Measurements from ENCODE around the gene RBP3. TPM values are rescaled to one million over a fixed set of nuclear protein-coding genes. Genes with fewer than 3 reads are reported as not detected.

RBP3 gene
- polyA plus RNA-seq, 1 donor (not counting 4 experiments of a cell fraction or from before 2014, with no cell fraction given), result not detected

- dilution Hi-C loops (cut with MboI; ENCODE audit: extremely low pct_ligation_motif_present, low sequenced_read_pairs), result no loop called here
- Histone ChIP-seq H4K20me1 (ENCODE audit: control insufficient read depth, extremely low read depth, insufficient read depth, low read length) (no peaks in the 10 kb centered on the region), H3K4me3 (ENCODE audit: control insufficient read depth in 2 of 3, extremely low read depth in 1 of 3, insufficient read depth in 2 of 3, low read depth in 1 of 3, low read length in 3 of 3) (no peak overlapping the region), H3K79me2 (ENCODE audit: control insufficient read depth, insufficient read depth, low read length) (no peaks in the 10 kb centered on the region), H3K27ac (ENCODE audit: control insufficient read depth, insufficient read depth, low read length) (peak overlapping the region; percentile 50), H3K9ac (ENCODE audit: control insufficient read depth, extremely low read depth, insufficient read depth, low read length) (no peak overlapping the region), H3K9me1 (ENCODE audit: control insufficient read depth, extremely low read depth, insufficient read depth, low read length) (no peaks in the 10 kb centered on the region), H3K27me3 (ENCODE audit: control insufficient read depth, extremely low read depth, insufficient read depth, low read length) (no peaks in the 10 kb centered on the region), H3K4me2 (ENCODE audit: control insufficient read depth, extremely low read depth, insufficient read depth, low read depth, low read length) (peak overlapping the region; percentile 4), H3K36me3 (ENCODE audit: control insufficient read depth in 2 of 2, extremely low read depth in 1 of 2, insufficient read depth in 2 of 2, low read length in 2 of 2) (no peaks in the 10 kb centered on the region), H2AFZ (ENCODE audit: control insufficient read depth, low read length) (peak overlapping the region; percentile 34), H3K9me3 (ENCODE audit: control insufficient read depth, low read depth, low read length) (no peaks in the 10 kb centered on the region), H3K4me1 (ENCODE audit: control insufficient read depth, extremely low read depth, insufficient read depth, low read length) (peaks cover 56% of the 10 kb centered on the region)
- no peak for TF ChIP-seq EZH2 (IDR thresholded peaks at IDR 0.05; ENCODE audit: low read length)
- TF ChIP-seq CTCF (optimal IDR thresholded peaks at IDR 0.05 in 1 of 3, IDR thresholded peaks at IDR 0.05 in 1 of 3, conservative IDR thresholded peaks at IDR 0.05 in 1 of 3; ENCODE audit: extremely low read depth in 1 of 3, insufficient read depth in 2 of 3, low read length in 3 of 3), result peak in 1 of 3 experiments; percentile 21
- DNase-seq (ENCODE audit: low read depth, low spot score) (peak; percentile 74), FAIRE-seq (no peak)
Measured at GRCh38 chr10:47402641-47403301, 54.6 kb downstream of the RBP3 start.

GRCh38 chr10:47403446-47404318 lies 55.5 kb downstream of the RBP3 start:
- dilution Hi-C loops (cut with MboI; ENCODE audit: extremely low pct_ligation_motif_present, low sequenced_read_pairs), result no loop called here
- Histone ChIP-seq H3K4me2 (ENCODE audit: control insufficient read depth, extremely low read depth, insufficient read depth, low read depth, low read length) (peak overlapping the region; percentile 4), H3K4me3 (ENCODE audit: control insufficient read depth in 2 of 3, extremely low read depth in 1 of 3, insufficient read depth in 2 of 3, low read depth in 1 of 3, low read length in 3 of 3) (no peak overlapping the region), H3K27me3 (ENCODE audit: control insufficient read depth, extremely low read depth, insufficient read depth, low read length) (no peaks in the 10 kb centered on the region), H3K9ac (ENCODE audit: control insufficient read depth, extremely low read depth, insufficient read depth, low read length) (no peak overlapping the region), H4K20me1 (ENCODE audit: control insufficient read depth, extremely low read depth, insufficient read depth, low read length) (no peaks in the 10 kb centered on the region), H2AFZ (ENCODE audit: control insufficient read depth, low read length) (no peak overlapping the region), H3K4me1 (ENCODE audit: control insufficient read depth, extremely low read depth, insufficient read depth, low read length) (peaks cover 56% of the 10 kb centered on the region), H3K79me2 (ENCODE audit: control insufficient read depth, insufficient read depth, low read length) (no peaks in the 10 kb centered on the region), H3K27ac (ENCODE audit: control insufficient read depth, insufficient read depth, low read length) (peak overlapping the region; percentile 15), H3K9me1 (ENCODE audit: control insufficient read depth, extremely low read depth, insufficient read depth, low read length) (no peaks in the 10 kb centered on the region), H3K9me3 (ENCODE audit: control insufficient read depth, low read depth, low read length) (no peaks in the 10 kb centered on the region), H3K36me3 (ENCODE audit: control insufficient read depth in 2 of 2, extremely low read depth in 1 of 2, insufficient read depth in 2 of 2, low read length in 2 of 2) (no peaks in the 10 kb centered on the region)
- FAIRE-seq (no peak), DNase-seq (ENCODE audit: low read depth, low spot score) (no peak)
- peak in 2 of 3 experiments; percentile 55 to 58 for TF ChIP-seq CTCF (optimal IDR thresholded peaks at IDR 0.05 in 1 of 3, IDR thresholded peaks at IDR 0.05 in 1 of 3, conservative IDR thresholded peaks at IDR 0.05 in 1 of 3; ENCODE audit: extremely low read depth in 1 of 3, insufficient read depth in 2 of 3, low read length in 3 of 3)
- no peak for TF ChIP-seq EZH2 (IDR thresholded peaks at IDR 0.05; ENCODE audit: low read length)

Measured in keratinocyte (primary cell).